LNCAP (cell line): ENCODE results near the gene CEACAM21.

Experiments used
- CTCF ChIP-seq: fragments of 450-650 bp; IDR thresholded peaks from 2 replicates; pipeline ENCODE4 v1.5.1; 2017; ENCODE audit warnings: mild to moderate bottlenecking

Gene CEACAM21

GRCh38 chr19:41588497-41589209 lies 12.7 kb downstream of the CEACAM21 start:
- TF ChIP-seq CTCF, result no peak

- no peak for TF ChIP-seq CTCF
Measured at GRCh38 chr19:41589371-41589770, 13.4 kb downstream of the CEACAM21 start.

- TF ChIP-seq CTCF, result no peak
Measured at GRCh38 chr19:41590936-41591335, 15.0 kb downstream of the CEACAM21 start.

GRCh38 chr19:41591951-41592562 lies 16.1 kb downstream of the CEACAM21 start:
- no peak for TF ChIP-seq CTCF

- TF ChIP-seq CTCF, result peak; percentile 58
Measured at GRCh38 chr19:41595258-41595889, 19.4 kb downstream of the CEACAM21 start.

GRCh38 chr19:41595890-41596280 lies 19.9 kb downstream of the CEACAM21 start:
- no peak for TF ChIP-seq CTCF

- TF ChIP-seq CTCF, result peak; percentile 77
Measured at GRCh38 chr19:41597600-41598041, 21.7 kb downstream of the CEACAM21 start.
